Natural killer cell (primary cell): Measurements from ENCODE around the gene KRT6C. TPM values are rescaled to one million over a fixed set of nuclear protein-coding genes. Genes with fewer than 3 reads are reported as not detected.

Experiments
- ATAC-seq, 3 donors: fragments of 150-1000 bp in 2 of 3; fragments of 200-7000 bp in 1 of 3; cut with Tn5 transposase; 1 replicate in 1 of 3; 2 replicates in 2 of 3; pipeline ENCODE4 v1.10.0; 2021; ENCODE audit warnings: mild to moderate bottlenecking in 2 of 3, moderate library complexity in 2 of 3
- DNase-seq, 2 donors: peaks; one replicate each; pipeline versions ENCODE4 v3.0.0 to v3.0.0-alpha.2; 2013 to 2021; ENCODE audit warnings: mixed read lengths in 1 of 2
- H3K27ac ChIP-seq: one replicate; pipeline ENCODE4 v1.5.1; 2013; ENCODE audit warnings: mild to moderate bottlenecking, low read length
- H3K27me3 ChIP-seq: one replicate; pipeline ENCODE4 v1.6.1; 2013; ENCODE audit warnings: low read length; ENCODE audit not compliant: control insufficient read depth, insufficient read depth
- H3K36me3 ChIP-seq: one replicate; pipeline ENCODE4 v1.6.1; 2013; ENCODE audit warnings: low read length; ENCODE audit not compliant: control insufficient read depth, insufficient read depth
- H3K4me1 ChIP-seq: one replicate; pipeline ENCODE4 v1.6.1; 2013; ENCODE audit warnings: low read length; ENCODE audit not compliant: control insufficient read depth, insufficient read depth
- H3K4me3 ChIP-seq: one replicate; pipeline ENCODE4 v1.5.1; 2013; ENCODE audit warnings: low read length
- H3K9me3 ChIP-seq: one replicate; pipeline ENCODE4 v1.6.1; 2013; ENCODE audit warnings: low read length; ENCODE audit not compliant: control insufficient read depth, insufficient read depth
- H3K27ac Mint-ChIP-seq, 2 donors: one replicate each; pipeline ENCODE4 v1.8.0; 2022; ENCODE audit warnings: mild to moderate bottlenecking in 2 of 2, mixed read lengths in 2 of 2, moderate library complexity in 1 of 2
- H3K27me3 Mint-ChIP-seq, 2 donors: one replicate each; pipeline ENCODE4 v1.8.0; 2022; ENCODE audit warnings: low read depth in 2 of 2, mixed read lengths in 2 of 2
- H3K36me3 Mint-ChIP-seq: one replicate; pipeline ENCODE4 v1.8.0; 2022; ENCODE audit warnings: mixed read lengths
- H3K4me1 Mint-ChIP-seq, 2 donors: one replicate each; pipeline ENCODE4 v1.8.0; 2022; ENCODE audit warnings: mixed read lengths in 2 of 2
- H3K4me3 Mint-ChIP-seq: one replicate; pipeline ENCODE4 v1.8.0; 2022; ENCODE audit warnings: mild to moderate bottlenecking, moderate library complexity, mixed read lengths
- H3K9me3 Mint-ChIP-seq, 2 donors: one replicate each; pipeline ENCODE4 v1.8.0; 2022; ENCODE audit warnings: mixed read lengths in 2 of 2
- CTCF ChIP-seq: fragments of 200-600 bp; IDR thresholded peaks from one replicate; pipeline ENCODE4 v1.8.0; 2022; ENCODE audit warnings: antibody characterized with exemption
- WGBS: methylation state at CpG from one replicate; pipeline ENCODE4 v1.1.7; 2013; ENCODE audit warnings: missing lambda C conversion rate; ENCODE audit not compliant: insufficient coverage; 5-methylcytosine and 5-hydroxymethylcytosine counted together
- intact Hi-C: fragments of 100-400 bp; cut with micrococcal nuclease; formaldehyde crosslinking; loops from one replicate; pipeline ENCODE4 v1.14.2; 2022
- total RNA-seq, 4 donors: library from RNA; stranded (reverse); fragments of 120-200 nt in 1 of 4; gene quantifications; one replicate each; pipeline versions ENCODE4 v1.2.3 to v1.2.4, GENCODE V29; 2013 to 2022

KRT6C gene
- total RNA-seq, 3 donors from 2014 or later (not counting 1 experiment from before 2014, with no cell fraction given), result not detected

- no peak for TF ChIP-seq CTCF
- peaks cover 3 to 9% of the 10 kb centered on the region in 2 donors for H3K27me3 Mint-ChIP-seq
- ATAC-seq, result no peak
- H3K36me3 ChIP-seq, result no peaks in the 10 kb centered on the region
- DNase-seq, result peak in 1 of 2 donors; percentile 8
- H3K36me3 Mint-ChIP-seq, result no peaks in the 10 kb centered on the region
- no peaks in the 10 kb centered on the region for H3K9me3 Mint-ChIP-seq
- H3K4me3 Mint-ChIP-seq, result no peak overlapping the region
- no peaks in the 10 kb centered on the region for H3K27me3 ChIP-seq
- peaks cover 4% of the 10 kb centered on the region for H3K4me1 ChIP-seq
- H3K27ac Mint-ChIP-seq, result no peak overlapping the region
- no peaks in the 10 kb centered on the region for H3K9me3 ChIP-seq
- H3K4me3 ChIP-seq, result no peak overlapping the region
- 86% methylated on average over 7 of the region's 8 CpGs for WGBS
- intact Hi-C loops, result no loop called here
- no peak overlapping the region for H3K27ac ChIP-seq
- peaks cover 5 to 6% of the 10 kb centered on the region in 2 donors for H3K4me1 Mint-ChIP-seq
Measured at GRCh38 chr12:52518574-52519386, 45.2 kb upstream of the KRT6C start.

DNA sequence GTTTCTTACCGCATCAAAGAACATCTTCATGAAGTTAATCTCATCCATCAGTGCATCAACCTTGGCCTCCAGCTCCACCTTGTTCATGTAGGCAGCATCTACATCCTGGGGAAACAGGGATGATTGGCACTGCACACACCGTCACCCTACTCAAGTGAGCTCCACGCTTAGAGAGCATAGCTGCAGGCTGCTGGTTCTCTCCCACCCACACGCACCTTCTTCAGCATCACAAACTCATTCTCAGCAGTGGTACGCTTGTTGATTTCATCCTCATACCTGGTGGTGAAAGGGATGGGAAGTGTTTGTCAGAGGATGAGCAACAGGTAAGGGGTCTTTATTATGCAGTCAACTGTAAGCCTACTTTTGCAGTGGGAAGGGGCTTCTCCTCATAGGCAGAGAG, 44.3 kb upstream of the KRT6C start:
- no peaks in the 10 kb centered on the region for H3K9me3 Mint-ChIP-seq
- Histone ChIP-seq H3K4me3 (no peak overlapping the region), H3K9me3 (no peaks in the 10 kb centered on the region), H3K27me3 (no peaks in the 10 kb centered on the region), H3K27ac (no peak overlapping the region), H3K36me3 (no peaks in the 10 kb centered on the region), H3K4me1 (peaks cover 4% of the 10 kb centered on the region)
- intact Hi-C loops, result no loop called here
- no peak for TF ChIP-seq CTCF
- no peak for ATAC-seq
- peaks cover 3 to 9% of the 10 kb centered on the region in 2 donors for H3K27me3 Mint-ChIP-seq
- 95% methylated on average over 5 of the region's 5 CpGs for WGBS
- peaks cover 5 to 6% of the 10 kb centered on the region in 2 donors for H3K4me1 Mint-ChIP-seq
- no peak overlapping the region for H3K4me3 Mint-ChIP-seq
- DNase-seq, result peak in 1 of 2 donors; percentile 4
- no peaks in the 10 kb centered on the region for H3K36me3 Mint-ChIP-seq
- no peak overlapping the region for H3K27ac Mint-ChIP-seq

GRCh38 chr12:52517005-52517835, 43.6 kb upstream of the KRT6C start:
- Histone ChIP-seq H3K27me3 (no peaks in the 10 kb centered on the region), H3K9me3 (no peaks in the 10 kb centered on the region), H3K27ac (no peak overlapping the region), H3K4me3 (no peak overlapping the region), H3K4me1 (peaks cover 4% of the 10 kb centered on the region), H3K36me3 (no peaks in the 10 kb centered on the region)
- no peak overlapping the region for H3K4me3 Mint-ChIP-seq
- no peak for ATAC-seq
- peaks cover 3 to 9% of the 10 kb centered on the region in 2 donors for H3K27me3 Mint-ChIP-seq
- no peak for TF ChIP-seq CTCF
- peaks cover 5 to 6% of the 10 kb centered on the region in 2 donors for H3K4me1 Mint-ChIP-seq
- no peaks in the 10 kb centered on the region for H3K36me3 Mint-ChIP-seq
- H3K9me3 Mint-ChIP-seq, result no peaks in the 10 kb centered on the region
- no peak overlapping the region for H3K27ac Mint-ChIP-seq
- DNase-seq, result peak in 1 of 2 donors; percentile 11
- WGBS, result 95% methylated on average over 13 of the region's 14 CpGs
- intact Hi-C loops, result no loop called here
